Common myeloid progenitor, CD34-positive (primary cell): ENCODE measurements around the gene GPR42.
"Not testable (repeated sequence)": the region's sequence is repeated elsewhere in the genome, so short reads cannot be mapped to it uniquely, and the experiment has no call there.

Source experiments
- CTCF ChIA-PET: fragments of 350-600 bp; sonication (Branson Sonifier 250); formaldehyde crosslinking; loops from one replicate; lab custom pipeline; 2021; ENCODE audit warnings: antibody characterized with exemption; lab: Charles Lee
- POLR2A ChIA-PET: fragments of 350-600 bp; sonication (Branson Sonifier 250); formaldehyde crosslinking; loops from one replicate; lab custom pipeline; 2021; ENCODE audit warnings: antibody characterized with exemption; lab: Charles Lee
- DNase-seq, 3 donors: peaks; one replicate each; pipeline versions ENCODE4 v3.0.0 to v3.0.0-alpha.2; 2013
- H3K27ac ChIP-seq, 2 experiments: 1 replicate in 1 of 2; 2 replicates in 1 of 2; pipeline ENCODE4 v1.7.0; 2013; ENCODE audit warnings: inconsistent platforms in 2 of 2, low read length in 2 of 2, mild to moderate bottlenecking in 2 of 2, low read depth in 1 of 2, moderate library complexity in 1 of 2; ENCODE audit not compliant: severe bottlenecking in 2 of 2, insufficient read depth in 1 of 2, poor library complexity in 1 of 2
- H3K27me3 ChIP-seq, 5 experiments: replicated peaks in 2 of 5; 1 replicate in 3 of 5; 2 replicates in 2 of 5; pipeline versions ENCODE4 v1.6.1 to v1.7.0; 2013; ENCODE audit warnings: low read length in 4 of 5, mild to moderate bottlenecking in 2 of 5, moderate library complexity in 2 of 5, inconsistent platforms in 1 of 5; ENCODE audit not compliant: insufficient read depth in 5 of 5, control insufficient read depth in 4 of 5
- H3K36me3 ChIP-seq, 4 experiments: 1 replicate in 2 of 4; 2 replicates in 2 of 4; pipeline versions ENCODE4 v1.6.1 to v1.7.0; 2013; ENCODE audit warnings: low read length in 3 of 4, control low read depth in 1 of 4, mild to moderate bottlenecking in 1 of 4; ENCODE audit not compliant: control insufficient read depth in 4 of 4, insufficient read depth in 4 of 4
- H3K4me1 ChIP-seq, 4 experiments: 1 replicate in 3 of 4; 2 replicates in 1 of 4; pipeline versions ENCODE4 v1.6.1 to v1.7.1; 2013; ENCODE audit warnings: low read length in 3 of 4, mild to moderate bottlenecking in 3 of 4, control low read depth in 1 of 4, inconsistent platforms in 1 of 4, moderate library complexity in 1 of 4; ENCODE audit not compliant: control insufficient read depth in 4 of 4, insufficient read depth in 4 of 4; ENCODE audit errors: control extremely low read depth in 1 of 4
- H3K4me3 ChIP-seq, 7 experiments: 1 replicate in 4 of 7; 2 replicates in 3 of 7; pipeline versions ENCODE4 v1.5.1 to v1.7.0; 2013; ENCODE audit warnings: mild to moderate bottlenecking in 7 of 7, low read length in 6 of 7, moderate library complexity in 6 of 7, inconsistent platforms in 2 of 7, low read depth in 2 of 7, control low read depth in 1 of 7; ENCODE audit not compliant: insufficient read depth in 4 of 7, control insufficient read depth in 1 of 7; ENCODE audit errors: extremely low read depth in 1 of 7
- H3K9me3 ChIP-seq, 5 experiments: 1 replicate in 4 of 5; 2 replicates in 1 of 5; pipeline versions ENCODE4 v1.6.1 to v1.7.1; 2013; ENCODE audit warnings: low read length in 4 of 5, mild to moderate bottlenecking in 2 of 5, inconsistent platforms in 1 of 5, low read depth in 1 of 5, moderate library complexity in 1 of 5; ENCODE audit not compliant: control insufficient read depth in 4 of 5, insufficient read depth in 2 of 5; ENCODE audit errors: control extremely low read depth in 1 of 5
- WGBS: methylation state at CpG from one replicate; pipeline ENCODE4 v1.1.5; 2013; ENCODE audit not compliant: insufficient coverage; 5-methylcytosine and 5-hydroxymethylcytosine counted together

The GPR42 gene

GRCh38 chr19:35399948-35400772 is 29.3 kb downstream of the GPR42 start:
- ChIA-PET CTCF (interaction anchor here (0.8 kb wide), 1 partner anchor 30 kb away, joined by 3 read pairs; no protein-coding TSS in a partner anchor), POLR2A (no interaction called here)
- WGBS: 92% methylated on average over 7 of the region's 10 CpGs
- no peaks in the 10 kb centered on the region for H3K27me3 ChIP-seq
- H3K4me3 ChIP-seq: no peak overlapping the region
- H3K4me1 ChIP-seq: no peaks in the 10 kb centered on the region
- H3K27ac ChIP-seq: no peak overlapping the region
- H3K9me3 ChIP-seq: no peaks in the 10 kb centered on the region
- H3K36me3 ChIP-seq: no peaks in the 10 kb centered on the region
- DNase-seq: no peak

GRCh38 chr19:35400773-35401100 is 29.9 kb downstream of the GPR42 start:
- Histone ChIP-seq H3K36me3 (no peaks in the 10 kb centered on the region), H3K4me1 (no peaks in the 10 kb centered on the region), H3K27ac (no peak overlapping the region), H3K27me3 (no peaks in the 10 kb centered on the region), H3K4me3 (no peak overlapping the region), H3K9me3 (no peaks in the 10 kb centered on the region)
- DNase-seq: no peak
- ChIA-PET CTCF (no interaction called here), POLR2A (no interaction called here)
- 100% methylated on average over 6 of the region's 7 CpGs for WGBS

GRCh38 chr19:35401416-35401815 is 30.5 kb downstream of the GPR42 start:
- not testable (repeated sequence) for H3K36me3 ChIP-seq, H3K27ac ChIP-seq, H3K4me3 ChIP-seq, H3K9me3 ChIP-seq, H3K4me1 ChIP-seq, DNase-seq, H3K27me3 ChIP-seq
- 91% methylated on average over 7 of the region's 9 CpGs for WGBS
- CTCF ChIA-PET: interaction anchor here (1.1 kb wide), 1 partner anchor 68 kb away, joined by 3 read pairs; no protein-coding TSS in a partner anchor
- POLR2A ChIA-PET: interaction anchor here (0.6 kb wide), 1 partner anchor 104 kb away, joined by 5 read pairs; no protein-coding TSS in a partner anchor

GRCh38 chr19:35403116-35403760 is 32.4 kb downstream of the GPR42 start:
- H3K27me3 ChIP-seq: peaks cover 0 to 2% (median 0%) of the 10 kb centered on the region in 5 experiments
- H3K4me1 ChIP-seq: no peaks in the 10 kb centered on the region
- no peak overlapping the region for H3K27ac ChIP-seq
- no peak overlapping the region for H3K4me3 ChIP-seq
- WGBS: 92% methylated on average over 8 of the region's 8 CpGs
- ChIA-PET POLR2A (no interaction called here), CTCF (interaction anchor here (1.2 kb wide), 1 partner anchor 50 kb away, joined by 5 read pairs; no protein-coding TSS in a partner anchor)
- H3K9me3 ChIP-seq: no peaks in the 10 kb centered on the region
- no peaks in the 10 kb centered on the region for H3K36me3 ChIP-seq
- peak in 2 of 3 donors; percentile 13 to 22 for DNase-seq

- Histone ChIP-seq H3K9me3 (no peaks in the 10 kb centered on the region), H3K4me3 (no peak overlapping the region), H3K4me1 (no peaks in the 10 kb centered on the region), H3K27me3 (peaks cover 0 to 2% (median 0%) of the 10 kb centered on the region in 5 experiments), H3K36me3 (no peaks in the 10 kb centered on the region), H3K27ac (no peak overlapping the region)
- DNase-seq: peak in 1 of 3 donors; percentile 13
- ChIA-PET CTCF (interaction anchor here (1.1 kb wide), 1 partner anchor 187 kb away, joined by 3 read pairs; no protein-coding TSS in a partner anchor), POLR2A (no interaction called here)
- 95% methylated on average over 11 of the region's 11 CpGs for WGBS
Measured at GRCh38 chr19:35404879-35405622, 34.2 kb downstream of the GPR42 start.

GRCh38 chr19:35407619-35408018 is 36.8 kb downstream of the GPR42 start:
- POLR2A ChIA-PET: interaction anchor here (0.6 kb wide), 1 partner anchor 47 kb away, joined by 6 read pairs; no protein-coding TSS in a partner anchor
- WGBS: 91% methylated on average over 6 of the region's 6 CpGs

More at GRCh38 chr19:35407619-35408018, 36.8 kb downstream of the GPR42 start:
- Histone ChIP-seq H3K27ac (no peak overlapping the region), H3K27me3 (peaks cover 0 to 2% (median 0%) of the 10 kb centered on the region in 5 experiments), H3K36me3 (no peaks in the 10 kb centered on the region), H3K9me3 (no peaks in the 10 kb centered on the region), H3K4me3 (no peak overlapping the region), H3K4me1 (no peaks in the 10 kb centered on the region)
- DNase-seq: no peak
- CTCF ChIA-PET: no interaction called here
